Esophagus squamous epithelium (tissue), 5 donors: ENCODE measurements around the gene SYT9. TPM values are rescaled to one million over a fixed set of nuclear protein-coding genes. Genes with fewer than 3 reads are reported as not detected.

Source experiments
- DNase-seq: peaks from one replicate; lab custom pipeline; 2025; lab: John Stamatoyannopoulos, UW
- H3K27ac ChIP-seq, 4 donors: fragments of 200-600 bp; sonication (generic); one replicate each; pipeline ENCODE4 v1.5.1; 2016 to 2019; ENCODE audit warnings: mild to moderate bottlenecking in 1 of 4
- H3K27me3 ChIP-seq, 4 donors: fragments of 200-600 bp; sonication (generic); 1 replicate in 3 of 4; 2 replicates in 1 of 4; pipeline versions ENCODE4 v1.5.1 to v1.6.0; 2017 to 2021; ENCODE audit warnings: antibody characterized with exemption in 1 of 4
- H3K36me3 ChIP-seq, 3 donors: fragments of 200-600 bp; sonication (generic); one replicate each; pipeline ENCODE4 v1.5.1; 2016 to 2019
- H3K4me1 ChIP-seq, 3 donors: fragments of 200-600 bp; sonication (generic); one replicate each; pipeline ENCODE4 v1.5.1; 2017 to 2019
- H3K4me3 ChIP-seq, 4 donors: fragments of 200-600 bp; sonication (generic); 1 replicate in 3 of 4; 2 replicates in 1 of 4; pipeline ENCODE4 v1.5.1; 2016 to 2019; ENCODE audit warnings: mild to moderate bottlenecking in 2 of 4, moderate library complexity in 1 of 4
- H3K9me3 ChIP-seq, 3 donors: fragments of 200-600 bp; sonication (generic); one replicate each; pipeline ENCODE4 v1.5.1; 2016 to 2019
- CTCF ChIP-seq, 6 experiments: fragments of 450-650 bp in 4 of 6; fragments of 200-600 bp in 2 of 6; sonication (generic) in 2 of 6; IDR thresholded peaks; one replicate each; pipeline ENCODE4 v1.5.1; 2016 to 2019; ENCODE audit warnings: antibody characterized with exemption in 6 of 6, mild to moderate bottlenecking in 4 of 6, moderate library complexity in 4 of 6
- POLR2A ChIP-seq, 4 donors: fragments of 450-650 bp; IDR thresholded peaks; one replicate each; pipeline ENCODE4 v1.6.1; 2017; ENCODE audit warnings: antibody characterized with exemption in 4 of 4, mild to moderate bottlenecking in 4 of 4, moderate library complexity in 3 of 4
- WGBS, 2 donors: methylation state at CpG; one replicate each; pipeline ENCODE4 v1.1.5; 2018; 5-methylcytosine and 5-hydroxymethylcytosine counted together
- intact Hi-C: fragments of 100-400 bp; cut with DNase I; formaldehyde crosslinking; loops from one replicate; pipeline ENCODE4 v1.15.0; 2022
- total RNA-seq, 4 donors: library from RNA; depleted of rRNA; stranded (reverse); fragments of >200 nt; gene quantifications; one replicate each; pipeline ENCODE4 v1.1.0, GENCODE V29; 2016
- donor health status: DM: yes; HTN: yes; CAD: no.

Gene SYT9
- total RNA-seq, 4 donors from 2014 or later: 0.19 TPM; not detected in 3

- intact Hi-C loops: no loop called here
- no peak for DNase-seq
- TF ChIP-seq CTCF (IDR thresholded peaks at IDR 0.05) (no peak), POLR2A (IDR thresholded peaks at IDR 0.05) (no peak)
- no peaks in the 10 kb centered on the region for H3K4me1 ChIP-seq
- peak overlapping the region in 3 of 4 donors; percentile 26 to 57 (median 35) for H3K4me3 ChIP-seq
- WGBS, 2 donors: 32 to 41% methylated on average over 6 of the region's 6 CpGs
- no peaks in the 10 kb centered on the region for H3K9me3 ChIP-seq
- H3K27ac ChIP-seq: no peak overlapping the region
- no peaks in the 10 kb centered on the region for H3K27me3 ChIP-seq
- no peaks in the 10 kb centered on the region for H3K36me3 ChIP-seq
Observed at GRCh38 chr11:7486781-7487140, 235.1 kb downstream of the SYT9 start.

DNA sequence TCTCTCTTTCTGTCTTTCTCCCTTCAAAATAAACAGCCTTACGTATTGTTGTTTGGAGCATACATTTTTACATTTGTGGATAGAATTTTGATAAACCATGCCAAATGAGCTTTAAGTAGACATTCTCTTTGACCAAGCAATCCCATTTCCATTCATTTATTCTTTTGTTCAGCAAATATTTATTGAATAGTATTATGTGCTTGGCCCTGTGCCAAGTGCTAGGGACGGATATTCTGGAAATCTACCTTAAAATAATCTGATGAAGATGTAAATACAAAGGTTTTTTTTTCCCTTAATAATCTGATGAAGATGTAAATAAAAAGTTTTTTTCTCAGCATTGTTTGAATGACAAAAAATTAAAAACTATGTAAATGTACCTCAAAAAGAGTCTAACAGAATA lies 235.7 kb downstream of the SYT9 start:
- intact Hi-C loops: no loop called here
- TF ChIP-seq CTCF (IDR thresholded peaks at IDR 0.05) (no peak), POLR2A (IDR thresholded peaks at IDR 0.05) (no peak)
- H3K4me3 ChIP-seq: peak overlapping the region in 2 of 4 donors; percentile 35 to 57
- 42 to 53% methylated on average over 2 of the region's 2 CpGs for WGBS, 2 donors
- H3K9me3 ChIP-seq: no peaks in the 10 kb centered on the region
- H3K27me3 ChIP-seq: no peaks in the 10 kb centered on the region
- H3K36me3 ChIP-seq: no peaks in the 10 kb centered on the region
- H3K4me1 ChIP-seq: no peaks in the 10 kb centered on the region
- DNase-seq: no peak
- H3K27ac ChIP-seq: no peak overlapping the region

GRCh38 chr11:7488681-7489080 lies 237.0 kb downstream of the SYT9 start:
- intact Hi-C loops: no loop called here
- 83 to 86% methylated on average over 1 of the region's 1 CpG for WGBS, 2 donors
- H3K36me3 ChIP-seq: no peaks in the 10 kb centered on the region
- H3K4me3 ChIP-seq: no peak overlapping the region
- DNase-seq: no peak
- peaks cover 0 to 4% (median 0%) of the 10 kb centered on the region in 3 donors for H3K4me1 ChIP-seq
- H3K27me3 ChIP-seq: no peaks in the 10 kb centered on the region
- TF ChIP-seq CTCF (IDR thresholded peaks at IDR 0.05): no peak
- no peak for TF ChIP-seq POLR2A (IDR thresholded peaks at IDR 0.05)
- no peaks in the 10 kb centered on the region for H3K9me3 ChIP-seq
- H3K27ac ChIP-seq: no peak overlapping the region

- intact Hi-C loops: no loop called here
- no peaks in the 10 kb centered on the region for H3K27me3 ChIP-seq
- no peaks in the 10 kb centered on the region for H3K36me3 ChIP-seq
- no peak for TF ChIP-seq CTCF (IDR thresholded peaks at IDR 0.05)
- no peak for TF ChIP-seq POLR2A (IDR thresholded peaks at IDR 0.05)
- H3K4me1 ChIP-seq: peaks cover 2 to 11% (median 2%) of the 10 kb centered on the region in 3 donors
- no peak overlapping the region for H3K4me3 ChIP-seq
- no peak overlapping the region for H3K27ac ChIP-seq
- no peak for DNase-seq
- H3K9me3 ChIP-seq: no peaks in the 10 kb centered on the region
- WGBS, 2 donors: 84 to 93% methylated on average over 2 of the region's 2 CpGs
Observed at GRCh38 chr11:7489376-7489775, 237.7 kb downstream of the SYT9 start.

GRCh38 chr11:7490054-7490453 lies 238.3 kb downstream of the SYT9 start:
- H3K27ac ChIP-seq: peak overlapping the region in 1 of 4 donors; percentile 79
- intact Hi-C loops: no loop called here
- no peaks in the 10 kb centered on the region for H3K27me3 ChIP-seq
- no peak for DNase-seq
- H3K36me3 ChIP-seq: no peaks in the 10 kb centered on the region
- no peaks in the 10 kb centered on the region for H3K9me3 ChIP-seq
- WGBS, 2 donors: 82 to 86% methylated on average over 3 to 4 of the region's 4 CpGs
- peaks cover 6 to 18% (median 6%) of the 10 kb centered on the region in 3 donors for H3K4me1 ChIP-seq
- H3K4me3 ChIP-seq: no peak overlapping the region
- TF ChIP-seq POLR2A (IDR thresholded peaks at IDR 0.05) (no peak), CTCF (IDR thresholded peaks at IDR 0.05) (no peak)
